GM13977 (cell line): ENCODE measurements around the gene KIR2DL1.
"Not testable (repeated sequence)": the region's sequence is repeated elsewhere in the genome, so short reads cannot be mapped to it uniquely, and the experiment has no call there.

Experiments
- DNase-seq: peaks from one replicate; pipeline ENCODE4 v3.0.0; 2012; ENCODE audit warnings: low spot score
- in situ Hi-C: fragments of 300-500 bp; cut with MboI; formaldehyde crosslinking; loops from one replicate; pipeline ENCODE4 v1.12.0; 2022; ENCODE audit warnings: low sequenced_read_pairs, low pct_unique_long_range_greater_than_20kb, mixed read lengths, inconsistent platforms; ENCODE audit not compliant: unreplicated experiment
- TF ChIP-seq, protein P1 (sequence below): IDR thresholded peaks from 2 replicates; pipeline ENCODE4 v1.5.1; 2012; ENCODE audit warnings: mild to moderate bottlenecking, control low read depth; ENCODE audit not compliant: insufficient read depth; ENCODE audit errors: extremely low read depth, missing control alignments

Gene KIR2DL1

GRCh38 chr19:54817670-54818536 lies 48.3 kb downstream of the KIR2DL1 start:
- TF ChIP-seq, protein P1, sequence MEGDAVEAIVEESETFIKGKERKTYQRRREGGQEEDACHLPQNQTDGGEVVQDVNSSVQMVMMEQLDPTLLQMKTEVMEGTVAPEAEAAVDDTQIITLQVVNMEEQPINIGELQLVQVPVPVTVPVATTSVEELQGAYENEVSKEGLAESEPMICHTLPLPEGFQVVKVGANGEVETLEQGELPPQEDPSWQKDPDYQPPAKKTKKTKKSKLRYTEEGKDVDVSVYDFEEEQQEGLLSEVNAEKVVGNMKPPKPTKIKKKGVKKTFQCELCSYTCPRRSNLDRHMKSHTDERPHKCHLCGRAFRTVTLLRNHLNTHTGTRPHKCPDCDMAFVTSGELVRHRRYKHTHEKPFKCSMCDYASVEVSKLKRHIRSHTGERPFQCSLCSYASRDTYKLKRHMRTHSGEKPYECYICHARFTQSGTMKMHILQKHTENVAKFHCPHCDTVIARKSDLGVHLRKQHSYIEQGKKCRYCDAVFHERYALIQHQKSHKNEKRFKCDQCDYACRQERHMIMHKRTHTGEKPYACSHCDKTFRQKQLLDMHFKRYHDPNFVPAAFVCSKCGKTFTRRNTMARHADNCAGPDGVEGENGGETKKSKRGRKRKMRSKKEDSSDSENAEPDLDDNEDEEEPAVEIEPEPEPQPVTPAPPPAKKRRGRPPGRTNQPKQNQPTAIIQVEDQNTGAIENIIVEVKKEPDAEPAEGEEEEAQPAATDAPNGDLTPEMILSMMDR, result no peak
- in situ Hi-C loops, result loop anchor here (5.0 kb wide), 1 partner anchor 34 kb away; the partner anchor contains the start of gene KIR3DL2
- DNase-seq, result no peak

GRCh38 chr19:54824416-54824815 lies 54.8 kb downstream of the KIR2DL1 start:
- in situ Hi-C loops, DNase-seq: not testable (repeated sequence)

DNA sequence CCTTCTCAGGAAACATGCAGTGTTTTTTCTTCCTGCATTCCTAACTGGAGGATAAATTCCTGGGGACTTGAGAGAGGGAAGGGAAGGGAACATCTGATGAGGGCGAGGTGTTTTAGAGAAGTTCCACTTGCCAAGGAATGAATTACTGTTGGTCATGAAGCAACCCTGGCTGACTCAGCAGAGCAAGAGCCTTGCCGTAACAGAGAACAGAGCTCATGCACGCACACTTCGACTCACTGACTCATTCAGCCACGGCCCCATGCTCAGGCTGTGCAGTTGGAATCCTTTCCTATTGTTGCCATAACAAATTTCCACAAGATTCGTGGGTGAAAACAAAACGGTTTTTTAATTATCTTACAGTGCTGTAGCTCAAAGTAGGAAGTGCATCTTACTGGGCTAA lies 55.7 kb downstream of the KIR2DL1 start:
- DNase-seq, in situ Hi-C loops: not testable (repeated sequence)

GRCh38 chr19:54828064-54828463 lies 58.5 kb downstream of the KIR2DL1 start:
- DNase-seq, in situ Hi-C loops: not testable (repeated sequence)

DNA sequence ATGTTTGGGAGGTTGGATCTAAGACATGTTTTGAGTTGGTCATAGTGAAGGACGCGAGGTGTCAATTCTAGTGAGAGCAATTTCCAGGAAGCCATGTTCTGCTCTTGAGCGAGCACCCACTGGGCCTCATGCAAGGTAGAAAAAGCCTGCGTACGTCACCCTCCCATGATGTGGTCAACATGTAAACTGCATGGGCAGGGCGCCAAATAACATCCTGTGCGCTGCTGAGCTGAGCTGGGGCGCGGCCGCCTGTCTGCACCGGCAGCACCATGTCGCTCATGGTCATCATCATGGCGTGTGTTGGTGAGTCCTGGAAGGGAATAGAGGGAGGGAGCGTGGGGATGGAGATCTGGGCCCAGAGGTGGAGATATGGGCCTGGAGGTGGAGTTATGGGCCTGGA lies 62.9 kb downstream of the KIR2DL1 start, which contains the start of gene KIR2DS4:
Gene KIR2DS4 (plus strand): TSS at position 181 of the 400 bp plus-strand sequence.
- in situ Hi-C loops, result not testable (repeated sequence)

More for the DNA sequence above, 62.9 kb downstream of the KIR2DL1 start, which contains the start of gene KIR2DS4:
- not testable (repeated sequence) for DNase-seq
